Peyer's patch (tissue), 4 donors: ENCODE data around the gene CUTA. TPM values are rescaled to one million over a fixed set of nuclear protein-coding genes. Genes with fewer than 3 reads are reported as not detected.

Experiments
- DNase-seq, 3 donors: peaks; one replicate each; pipeline ENCODE4 v3.0.0-alpha.2; 2017 to 2019
- H3K27ac ChIP-seq, 4 donors: fragments of 200-600 bp; sonication (generic); one replicate each; pipeline ENCODE4 v1.5.1; 2016 to 2019
- H3K27me3 ChIP-seq, 2 donors: fragments of 200-600 bp; sonication (generic); one replicate each; pipeline ENCODE4 v1.5.1; 2019
- H3K36me3 ChIP-seq, 3 donors: fragments of 200-600 bp; sonication (generic); one replicate each; pipeline ENCODE4 v1.5.1; 2016 to 2019
- H3K4me1 ChIP-seq, 4 donors: fragments of 200-600 bp; sonication (generic); one replicate each; pipeline ENCODE4 v1.5.1; 2016 to 2019
- H3K4me3 ChIP-seq, 4 donors: fragments of 200-600 bp; sonication (generic); 1 replicate in 3 of 4; 2 replicates in 1 of 4; pipeline ENCODE4 v1.5.1; 2016 to 2019; ENCODE audit warnings: mild to moderate bottlenecking in 1 of 4
- H3K9me3 ChIP-seq, 4 donors: fragments of 200-600 bp; sonication (generic); one replicate each; pipeline ENCODE4 v1.5.1; 2016 to 2019; ENCODE audit warnings: mild to moderate bottlenecking in 1 of 4
- CTCF ChIP-seq, 6 experiments: fragments of 450-650 bp in 4 of 6; fragments of 200-600 bp in 2 of 6; sonication (generic) in 1 of 6; IDR thresholded peaks; one replicate each; pipeline ENCODE4 v1.5.1; 2017 to 2019; ENCODE audit warnings: antibody characterized with exemption in 6 of 6, mild to moderate bottlenecking in 3 of 6, moderate library complexity in 1 of 6
- POLR2A ChIP-seq, 2 donors: fragments of 450-650 bp; IDR thresholded peaks; one replicate each; pipeline ENCODE4 v1.5.1; 2017; ENCODE audit warnings: antibody characterized with exemption in 2 of 2, mild to moderate bottlenecking in 2 of 2, moderate library complexity in 2 of 2
- total RNA-seq, 4 donors: library from RNA; depleted of rRNA; stranded (reverse); fragments of >200 nt; gene quantifications; one replicate each; pipeline ENCODE4 v1.1.0, GENCODE V29; 2016

The CUTA gene
- total RNA-seq, 4 donors from 2014 or later, result 43.7 to 134 (median 96.2) TPM

- no peaks in the 10 kb centered on the region for H3K9me3 ChIP-seq
- peaks cover 0 to 43% (median 23%) of the 10 kb centered on the region in 4 donors for H3K4me1 ChIP-seq
- H3K4me3 ChIP-seq, result peak overlapping the region; percentile 44 to 69 (median 64)
- H3K27me3 ChIP-seq, result no peaks in the 10 kb centered on the region
- H3K36me3 ChIP-seq, result no peaks in the 10 kb centered on the region
- TF ChIP-seq POLR2A (IDR thresholded peaks at IDR 0.05), result peak in 1 of 2 donors; percentile 4
- TF ChIP-seq CTCF (IDR thresholded peaks at IDR 0.05), result no peak
- DNase-seq, result no peak
- H3K27ac ChIP-seq, result peak overlapping the region; percentile 72 to 91 (median 86)
Observed at GRCh38 chr6:33424855-33425667, 7.2 kb upstream of the CUTA start.

- Histone ChIP-seq H3K9me3 (no peaks in the 10 kb centered on the region), H3K4me3 (no peak overlapping the region), H3K4me1 (peaks cover 0 to 43% (median 23%) of the 10 kb centered on the region in 4 donors), H3K36me3 (no peaks in the 10 kb centered on the region), H3K27me3 (no peaks in the 10 kb centered on the region), H3K27ac (no peak overlapping the region)
- DNase-seq, result no peak
- no peak for TF ChIP-seq POLR2A (IDR thresholded peaks at IDR 0.05)
- TF ChIP-seq CTCF (IDR thresholded peaks at IDR 0.05), result no peak
Observed at GRCh38 chr6:33423777-33424176, 5.9 kb upstream of the CUTA start.

- DNase-seq, result no peak
- no peaks in the 10 kb centered on the region for H3K27me3 ChIP-seq
- no peak overlapping the region for H3K27ac ChIP-seq
- TF ChIP-seq CTCF (IDR thresholded peaks at IDR 0.05), result no peak
- TF ChIP-seq POLR2A (IDR thresholded peaks at IDR 0.05), result no peak
- H3K36me3 ChIP-seq, result no peaks in the 10 kb centered on the region
- no peaks in the 10 kb centered on the region for H3K9me3 ChIP-seq
- H3K4me1 ChIP-seq, result peaks cover 0 to 40% (median 12%) of the 10 kb centered on the region in 4 donors
- no peak overlapping the region for H3K4me3 ChIP-seq
Observed at GRCh38 chr6:33421344-33421643, 3.4 kb upstream of the CUTA start.

- Histone ChIP-seq H3K27ac (peak overlapping the region; percentile 19 to 95 (median 71)), H3K27me3 (no peaks in the 10 kb centered on the region), H3K4me3 (peak overlapping the region in 3 of 4 donors; percentile 12 to 42 (median 41)), H3K9me3 (no peaks in the 10 kb centered on the region), H3K4me1 (peaks cover 0 to 41% (median 15%) of the 10 kb centered on the region in 4 donors), H3K36me3 (peaks cover 0 to 4% (median 0%) of the 10 kb centered on the region in 3 donors)
- DNase-seq, result no peak
- TF ChIP-seq POLR2A (IDR thresholded peaks at IDR 0.05) (no peak), CTCF (IDR thresholded peaks at IDR 0.05) (no peak)
Observed at GRCh38 chr6:33420491-33421343, 2.8 kb upstream of the CUTA start.

GRCh38 chr6:33419580-33420490 is 1.9 kb upstream of the CUTA start, which contains the start of gene SYNGAP1:
SYNGAP1 (plus strand) TSS chr6:33420065; CDS start chr6:33420265, 200 bp downstream.
- H3K36me3 ChIP-seq, result peaks cover 0 to 12% (median 0%) of the 10 kb centered on the region in 3 donors
- H3K4me1 ChIP-seq, result peaks cover 0 to 38% (median 10%) of the 10 kb centered on the region in 4 donors
- H3K27ac ChIP-seq, result peak within 1 kb of the TSS; percentile 89 to 95 (median 90)
- no peak for DNase-seq
- H3K9me3 ChIP-seq, result no peaks in the 10 kb centered on the region
- no peaks in the 10 kb centered on the region for H3K27me3 ChIP-seq
- H3K4me3 ChIP-seq, result peak within 1 kb of the TSS in 3 of 4 donors; percentile 12 to 42 (median 41)
- TF ChIP-seq POLR2A (IDR thresholded peaks at IDR 0.05) (no peak), CTCF (IDR thresholded peaks at IDR 0.05) (no peak)
